VCaP (cell line): Measurements from ENCODE around the gene DCLRE1C.

Experiments
- H3K27ac ChIP-seq: fragments of 450-650 bp; 2 replicates; pipeline ENCODE4 v1.5.1; 2017
- TF ChIP-seq, protein P1 (sequence below): fragments of 450-650 bp; conservative IDR thresholded peaks from 2 replicates; pipeline ENCODE4 v1.5.1; 2017; ENCODE audit warnings: mild to moderate bottlenecking, moderate library complexity

DCLRE1C gene

DNA sequence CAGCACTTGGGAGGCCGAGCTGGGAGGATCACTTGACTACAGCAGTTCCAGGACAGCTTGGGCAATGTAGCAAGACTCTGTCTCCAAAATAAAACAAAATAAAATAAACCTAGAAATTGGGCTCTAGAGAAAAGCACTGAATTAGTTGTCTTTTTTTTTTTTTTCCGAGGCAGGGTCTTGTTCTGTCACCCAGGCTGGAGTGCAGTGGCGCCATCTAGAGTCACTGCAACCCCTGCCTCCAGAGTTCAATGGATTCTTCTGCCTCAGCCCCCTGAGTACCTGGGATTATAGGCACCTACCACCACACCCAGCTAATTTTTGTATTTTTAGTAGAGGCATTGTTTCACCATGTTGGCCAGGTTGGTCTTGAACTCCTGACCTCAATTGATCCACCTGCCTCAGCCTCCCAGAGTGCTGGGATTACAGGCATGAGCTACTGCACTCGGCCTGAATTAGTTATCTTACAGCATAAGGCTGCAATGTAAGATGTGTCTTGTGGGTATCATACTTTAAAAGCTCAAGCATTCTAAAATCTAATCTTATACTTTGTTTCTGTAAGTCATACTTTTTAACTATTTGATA is 18.1 kb upstream of the DCLRE1C start:
- H3K27ac ChIP-seq = no peak overlapping the region
- TF ChIP-seq, protein P1, sequence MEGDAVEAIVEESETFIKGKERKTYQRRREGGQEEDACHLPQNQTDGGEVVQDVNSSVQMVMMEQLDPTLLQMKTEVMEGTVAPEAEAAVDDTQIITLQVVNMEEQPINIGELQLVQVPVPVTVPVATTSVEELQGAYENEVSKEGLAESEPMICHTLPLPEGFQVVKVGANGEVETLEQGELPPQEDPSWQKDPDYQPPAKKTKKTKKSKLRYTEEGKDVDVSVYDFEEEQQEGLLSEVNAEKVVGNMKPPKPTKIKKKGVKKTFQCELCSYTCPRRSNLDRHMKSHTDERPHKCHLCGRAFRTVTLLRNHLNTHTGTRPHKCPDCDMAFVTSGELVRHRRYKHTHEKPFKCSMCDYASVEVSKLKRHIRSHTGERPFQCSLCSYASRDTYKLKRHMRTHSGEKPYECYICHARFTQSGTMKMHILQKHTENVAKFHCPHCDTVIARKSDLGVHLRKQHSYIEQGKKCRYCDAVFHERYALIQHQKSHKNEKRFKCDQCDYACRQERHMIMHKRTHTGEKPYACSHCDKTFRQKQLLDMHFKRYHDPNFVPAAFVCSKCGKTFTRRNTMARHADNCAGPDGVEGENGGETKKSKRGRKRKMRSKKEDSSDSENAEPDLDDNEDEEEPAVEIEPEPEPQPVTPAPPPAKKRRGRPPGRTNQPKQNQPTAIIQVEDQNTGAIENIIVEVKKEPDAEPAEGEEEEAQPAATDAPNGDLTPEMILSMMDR = peak; percentile 78

DNA sequence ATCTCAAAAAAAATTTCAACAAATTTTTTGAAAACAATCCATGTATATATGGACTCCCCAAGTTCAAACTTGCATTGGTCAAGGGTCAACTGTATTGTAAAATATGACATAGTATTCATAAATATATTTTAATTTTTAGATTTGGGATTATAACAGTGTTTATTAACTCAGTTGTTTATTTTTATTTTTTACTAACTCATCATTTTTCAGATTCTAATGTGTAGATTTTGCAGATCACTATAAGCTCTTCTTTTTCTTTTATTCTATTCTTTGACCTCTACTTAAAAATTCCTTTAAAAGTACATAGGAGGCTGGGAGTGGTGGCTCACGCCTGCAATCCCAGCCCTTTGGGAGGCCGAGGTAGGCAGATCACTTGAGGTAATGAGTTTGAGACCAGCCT is 14.0 kb upstream of the DCLRE1C start:
- TF ChIP-seq, protein P1 = no peak
- no peak overlapping the region for H3K27ac ChIP-seq

DNA sequence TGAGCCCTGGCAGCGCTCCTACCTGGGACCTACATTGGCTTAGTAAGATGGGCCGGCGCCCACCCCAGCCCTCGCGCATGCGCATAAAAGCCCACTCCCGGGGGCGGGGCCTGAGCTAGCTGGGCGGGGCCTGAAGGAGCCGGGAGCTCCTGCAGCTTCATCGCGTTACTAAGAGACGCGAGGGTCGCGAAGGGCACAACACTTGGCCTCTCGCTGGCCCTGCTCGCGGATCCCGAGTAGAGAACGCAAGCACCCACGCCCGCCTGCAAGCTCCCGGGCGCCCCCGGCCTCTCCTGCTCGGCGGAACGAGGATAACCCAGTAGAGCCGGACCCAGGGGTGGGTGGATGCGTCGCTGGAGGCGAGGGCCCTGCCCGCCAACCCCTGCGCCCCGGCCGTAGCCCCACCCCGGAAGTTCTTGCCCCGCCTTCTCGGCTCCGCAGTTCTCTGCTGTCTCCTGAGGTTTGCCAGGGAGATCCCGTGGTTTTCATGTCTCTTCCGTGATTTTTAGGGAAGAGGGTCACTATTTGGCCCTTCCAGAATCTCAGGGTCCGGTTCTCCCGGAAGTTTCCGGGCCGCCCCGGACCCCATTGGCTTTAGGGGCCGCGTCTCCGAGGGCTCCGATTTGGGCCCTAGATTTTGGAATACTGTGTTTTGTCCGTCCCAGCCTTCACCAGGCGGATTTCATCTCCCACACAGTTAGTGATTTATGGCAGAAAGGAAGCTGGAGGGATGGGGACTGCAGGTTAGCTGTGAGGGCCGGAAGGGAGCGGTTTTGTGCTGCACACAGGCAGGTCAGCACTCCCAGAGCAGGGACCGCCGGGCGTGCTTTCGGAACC is 5.5 kb upstream of the DCLRE1C start, which contains the start of gene MEIG1:
Gene MEIG1 (plus strand): TSS at position 168 of the 837 bp plus-strand sequence. CDS start 7,081 bp downstream, outside the sequence.
- TF ChIP-seq, protein P1 = no peak
- H3K27ac ChIP-seq = peak within 1 kb of the TSS; percentile 96

DNA sequence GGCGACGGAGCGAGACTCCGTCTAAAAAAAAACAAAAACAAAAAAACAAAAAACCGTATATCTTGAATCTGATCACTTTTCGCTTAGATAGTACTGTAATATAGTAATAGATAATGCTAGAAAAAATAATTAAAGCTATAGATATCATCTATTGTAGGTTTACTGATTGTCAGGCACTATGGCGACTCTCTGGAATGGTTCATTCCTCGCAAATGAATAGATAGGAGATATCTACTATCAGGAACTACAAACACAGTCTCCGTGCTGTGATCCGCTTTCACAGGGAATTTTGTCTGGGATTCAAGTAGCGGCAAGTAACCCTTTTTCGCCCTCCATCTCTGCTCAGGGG is 5.0 kb upstream of the DCLRE1C start:
- TF ChIP-seq, protein P1 = no peak
- H3K27ac ChIP-seq = peak overlapping the region; percentile 96

DNA sequence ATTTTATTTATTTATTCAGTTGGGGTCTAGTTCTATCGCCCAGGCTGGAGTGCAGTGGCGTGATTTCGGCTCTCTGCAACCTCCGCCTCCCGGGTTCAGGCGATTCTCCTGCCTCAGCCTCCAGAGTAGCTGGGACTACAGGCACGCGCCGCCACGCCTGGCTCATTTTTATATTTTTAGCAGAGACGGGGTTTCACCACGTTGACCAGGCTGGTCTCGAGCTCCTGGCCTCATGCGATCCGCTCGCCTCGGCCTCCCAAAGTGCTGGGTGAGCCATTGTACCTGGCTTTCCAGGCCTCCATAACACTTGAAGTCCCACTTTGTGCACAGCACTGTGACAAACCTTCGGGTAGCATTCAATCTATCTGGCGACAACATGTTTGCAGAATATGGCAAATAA is 1.0 kb upstream of the DCLRE1C start:
- peak overlapping the region; percentile 82 for H3K27ac ChIP-seq
- TF ChIP-seq, protein P1 = no peak

DNA sequence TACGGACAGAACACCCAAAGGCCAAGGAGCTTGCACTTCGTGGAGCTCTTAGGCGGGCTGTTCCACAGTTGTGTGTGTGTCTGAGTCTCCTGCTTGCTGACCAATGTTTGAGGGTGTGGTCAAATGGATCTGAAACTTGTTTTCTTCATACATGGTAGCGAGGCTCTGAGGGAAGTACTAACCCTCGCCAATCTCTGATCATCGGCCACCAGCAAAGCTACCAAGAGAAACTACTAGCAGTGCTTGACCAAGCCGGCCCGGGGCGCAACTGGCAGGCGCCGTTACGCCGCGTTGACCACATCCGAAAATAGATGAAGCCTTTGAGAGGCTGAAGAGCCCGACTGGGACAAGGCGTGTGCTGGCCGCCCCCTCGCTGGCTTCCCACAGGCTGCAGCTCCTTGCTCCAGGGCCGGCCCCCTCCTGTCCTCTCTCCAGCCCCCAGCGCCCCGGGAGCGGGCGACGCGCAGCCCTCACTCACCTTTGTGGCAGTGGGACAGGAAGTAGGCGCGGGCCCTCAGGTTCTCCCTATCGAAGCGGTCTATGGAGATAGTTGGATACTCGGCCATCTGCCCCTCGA is 384 bp downstream of the DCLRE1C start:
- H3K27ac ChIP-seq = peak overlapping the region; percentile 82

More for the DNA sequence above, 384 bp downstream of the DCLRE1C start:
- TF ChIP-seq, protein P1 = peak; percentile 27
